Lower lobe of right lung (tissue), 2 donors: ENCODE measurements around the gene APPBP2. TPM values are rescaled to one million over a fixed set of nuclear protein-coding genes. Genes with fewer than 3 reads are reported as not detected.

ENCODE experiments used
- ATAC-seq, 2 donors: fragments of 200-7000 bp; cut with Tn5 transposase; one replicate each; pipeline ENCODE4 v1.9.1; 2020 to 2022; ENCODE audit warnings: mild to moderate bottlenecking in 2 of 2, moderate library complexity in 2 of 2
- DNase-seq: peaks from one replicate; pipeline ENCODE4 v3.0.0-alpha.2; 2020
- H3K27ac ChIP-seq: fragments of 200-600 bp; one replicate; pipeline ENCODE4 v1.8.0; 2022
- H3K27me3 ChIP-seq: fragments of 200-600 bp; one replicate; pipeline ENCODE4 v1.8.0; 2022; ENCODE audit warnings: low read depth
- H3K36me3 ChIP-seq: fragments of 200-600 bp; one replicate; pipeline ENCODE4 v1.8.0; 2022; ENCODE audit warnings: mild to moderate bottlenecking
- H3K4me1 ChIP-seq: fragments of 200-600 bp; one replicate; pipeline ENCODE4 v1.8.0; 2022
- H3K4me3 ChIP-seq: fragments of 200-600 bp; one replicate; pipeline ENCODE4 v1.8.0; 2022; ENCODE audit warnings: mild to moderate bottlenecking
- H3K9me3 ChIP-seq: fragments of 200-600 bp; one replicate; pipeline ENCODE4 v1.8.0; 2022
- CTCF ChIP-seq: fragments of 200-600 bp; IDR thresholded peaks from one replicate; pipeline ENCODE4 v1.8.0; 2022; ENCODE audit warnings: antibody characterized with exemption, mild to moderate bottlenecking
- intact Hi-C: fragments of 100-400 bp; cut with DNase I; formaldehyde crosslinking; loops from one replicate; pipeline ENCODE4 v1.11.0; 2022
- total RNA-seq: library from RNA; stranded (reverse); fragmentation: NEBNext Ultra II Directional; extraction: Animal tissue kit (Norgen Biotek cat#: 25700); gene quantifications from one replicate; pipeline ENCODE4 v1.2.1, GENCODE V29; 2021
- donor health status: DM: no; HTN: yes; CAD: no; lungs with severe emphysema.

APPBP2 gene
- total RNA-seq, 1 donor from 2014 or later = 49.4 TPM

- TF ChIP-seq CTCF = no peak
- Histone ChIP-seq H3K4me1 (no peaks in the 10 kb centered on the region), H3K27me3 (no peaks in the 10 kb centered on the region), H3K4me3 (no peak overlapping the region), H3K27ac (no peak overlapping the region), H3K36me3 (peaks cover 99% of the 10 kb centered on the region), H3K9me3 (no peaks in the 10 kb centered on the region)
- ATAC-seq (no peak), DNase-seq (no peak)
- intact Hi-C loops = loop anchor here (10.0 kb wide), 1 partner anchor 63 kb away; the partner anchor contains the start of gene APPBP2
Measured at GRCh38 chr17:60461584-60461983, 64.5 kb downstream of the APPBP2 start.

GRCh38 chr17:60457148-60457547 is 68.9 kb downstream of the APPBP2 start:
- H3K36me3 ChIP-seq = peaks cover 97% of the 10 kb centered on the region
- no peak overlapping the region for H3K27ac ChIP-seq
- no peak overlapping the region for H3K4me3 ChIP-seq
- H3K4me1 ChIP-seq = no peaks in the 10 kb centered on the region
- ATAC-seq (no peak), DNase-seq (no peak)
- intact Hi-C loops = no loop called here
- no peak for TF ChIP-seq CTCF
- no peaks in the 10 kb centered on the region for H3K27me3 ChIP-seq
- H3K9me3 ChIP-seq = no peaks in the 10 kb centered on the region

- no peak overlapping the region for H3K27ac ChIP-seq
- DNase-seq (no peak), ATAC-seq (no peak)
- H3K4me3 ChIP-seq = no peak overlapping the region
- no peaks in the 10 kb centered on the region for H3K27me3 ChIP-seq
- no peaks in the 10 kb centered on the region for H3K9me3 ChIP-seq
- no peaks in the 10 kb centered on the region for H3K4me1 ChIP-seq
- peaks cover 97% of the 10 kb centered on the region for H3K36me3 ChIP-seq
- intact Hi-C loops = no loop called here
- TF ChIP-seq CTCF = no peak
Measured at GRCh38 chr17:60455378-60455777, 70.7 kb downstream of the APPBP2 start.

GRCh38 chr17:60451965-60452364 is 74.1 kb downstream of the APPBP2 start:
- no peaks in the 10 kb centered on the region for H3K9me3 ChIP-seq
- no peak overlapping the region for H3K27ac ChIP-seq
- no peaks in the 10 kb centered on the region for H3K4me1 ChIP-seq
- TF ChIP-seq CTCF = no peak
- H3K4me3 ChIP-seq = no peak overlapping the region
- H3K27me3 ChIP-seq = no peaks in the 10 kb centered on the region
- H3K36me3 ChIP-seq = peaks cover 97% of the 10 kb centered on the region
- intact Hi-C loops = no loop called here
- ATAC-seq (no peak), DNase-seq (no peak)

- Histone ChIP-seq H3K36me3 (peaks cover 98% of the 10 kb centered on the region), H3K27ac (no peak overlapping the region), H3K27me3 (no peaks in the 10 kb centered on the region), H3K4me3 (no peak overlapping the region), H3K4me1 (no peaks in the 10 kb centered on the region), H3K9me3 (no peaks in the 10 kb centered on the region)
- DNase-seq (no peak), ATAC-seq (no peak)
- intact Hi-C loops = no loop called here
- no peak for TF ChIP-seq CTCF
Measured at GRCh38 chr17:60451071-60451470, 75.0 kb downstream of the APPBP2 start.

GRCh38 chr17:60447375-60447774 is 78.7 kb downstream of the APPBP2 start:
- H3K27me3 ChIP-seq = no peaks in the 10 kb centered on the region
- H3K27ac ChIP-seq = no peak overlapping the region
- no peak for ATAC-seq
- H3K36me3 ChIP-seq = peaks cover 81% of the 10 kb centered on the region
- no peak for DNase-seq
- intact Hi-C loops = no loop called here
- no peak for TF ChIP-seq CTCF
- no peaks in the 10 kb centered on the region for H3K4me1 ChIP-seq
- no peaks in the 10 kb centered on the region for H3K9me3 ChIP-seq
- H3K4me3 ChIP-seq = no peak overlapping the region
